ENCODE results near the gene ENTPD2. TPM values are rescaled to one million over a fixed set of nuclear protein-coding genes. Genes with fewer than 3 reads are reported as not detected.

ENTPD2 gene
- total and polyA plus RNA-seq, 2 donors (not counting 3 experiments of a cell fraction or from before 2014, with no cell fraction given) = not detected

GRCh38 chr9:137044037-137044436 lies 9.8 kb downstream of the ENTPD2 start:
- no peak for FAIRE-seq
- TF ChIP-seq POLR2AphosphoS5 (IDR thresholded peaks at IDR 0.05; ENCODE audit: insufficient read depth, low read depth, low read length) = no peak
- TF ChIP-seq JUN (IDR thresholded peaks at IDR 0.05; ENCODE audit: borderline replicate concordance, insufficient read depth, insufficient read length, low read depth) = no peak
- TF ChIP-seq POLR2A (IDR thresholded peaks at IDR 0.05; ENCODE audit: low read depth, low read length) = no peak
- no peak for TF ChIP-seq FOS (IDR thresholded peaks at IDR 0.05; ENCODE audit: borderline replicate concordance, insufficient read depth, low read length)
- no peak for TF ChIP-seq MYC (IDR thresholded peaks at IDR 0.05; ENCODE audit: low read depth, low read length)
- TF ChIP-seq, protein P1, sequence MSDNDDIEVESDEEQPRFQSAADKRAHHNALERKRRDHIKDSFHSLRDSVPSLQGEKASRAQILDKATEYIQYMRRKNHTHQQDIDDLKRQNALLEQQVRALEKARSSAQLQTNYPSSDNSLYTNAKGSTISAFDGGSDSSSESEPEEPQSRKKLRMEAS (IDR thresholded peaks at IDR 0.05; ENCODE audit: insufficient read depth, insufficient read length) = no peak
- TF ChIP-seq, protein P2, sequence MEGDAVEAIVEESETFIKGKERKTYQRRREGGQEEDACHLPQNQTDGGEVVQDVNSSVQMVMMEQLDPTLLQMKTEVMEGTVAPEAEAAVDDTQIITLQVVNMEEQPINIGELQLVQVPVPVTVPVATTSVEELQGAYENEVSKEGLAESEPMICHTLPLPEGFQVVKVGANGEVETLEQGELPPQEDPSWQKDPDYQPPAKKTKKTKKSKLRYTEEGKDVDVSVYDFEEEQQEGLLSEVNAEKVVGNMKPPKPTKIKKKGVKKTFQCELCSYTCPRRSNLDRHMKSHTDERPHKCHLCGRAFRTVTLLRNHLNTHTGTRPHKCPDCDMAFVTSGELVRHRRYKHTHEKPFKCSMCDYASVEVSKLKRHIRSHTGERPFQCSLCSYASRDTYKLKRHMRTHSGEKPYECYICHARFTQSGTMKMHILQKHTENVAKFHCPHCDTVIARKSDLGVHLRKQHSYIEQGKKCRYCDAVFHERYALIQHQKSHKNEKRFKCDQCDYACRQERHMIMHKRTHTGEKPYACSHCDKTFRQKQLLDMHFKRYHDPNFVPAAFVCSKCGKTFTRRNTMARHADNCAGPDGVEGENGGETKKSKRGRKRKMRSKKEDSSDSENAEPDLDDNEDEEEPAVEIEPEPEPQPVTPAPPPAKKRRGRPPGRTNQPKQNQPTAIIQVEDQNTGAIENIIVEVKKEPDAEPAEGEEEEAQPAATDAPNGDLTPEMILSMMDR (IDR thresholded peaks at IDR 0.05; ENCODE audit: extremely low read depth in 1 of 2, insufficient read depth in 1 of 2, low read depth in 1 of 2, low read length in 2 of 2) = no peak
- no peak for TF ChIP-seq GATA2 (IDR thresholded peaks at IDR 0.05; ENCODE audit: insufficient read depth, insufficient read length, low read depth, low read length)
- TF ChIP-seq EZH2 (IDR thresholded peaks at IDR 0.05; ENCODE audit: borderline replicate concordance, low read depth, low read length, severe bottlenecking) = no peak
- H4K20me1 ChIP-seq (replicated peaks; ENCODE audit: control insufficient read depth, extremely low read depth, insufficient read depth, low read length) = no peaks in the 10 kb centered on the region
- DNase-seq (ENCODE audit: low read depth, low spot score) = no peak
- ChIA-PET CTCF (interaction anchor here (1.6 to 5.2 kb wide), 5 partner anchors 8 to 96 kb away, joined by 4 to 58 read pairs (median 8); no protein-coding TSS in a partner anchor), POLR2A (no interaction called here)
- intact Hi-C loops (cut with micrococcal nuclease) (loop anchor here (2.0 kb wide), 1 partner anchor 15 kb away; the partner anchor contains the start of gene ABCA2), dilution Hi-C loops (cut with MboI; ENCODE audit: extremely low pct_ligation_motif_present, low sequenced_read_pairs) (no loop called here)
- no peak overlapping the region for H3K9ac ChIP-seq (replicated peaks; ENCODE audit: extremely low read depth, insufficient read depth, low read length)
- peak overlapping the region in 1 of 3 experiments; percentile 54 for H3K4me3 ChIP-seq (replicated peaks in 1 of 3; ENCODE audit: insufficient read depth in 1 of 3, low read depth in 1 of 3, low read length in 3 of 3)
- H3K79me2 ChIP-seq (ENCODE audit: control insufficient read depth, insufficient read depth, low read length) = peaks cover 33% of the 10 kb centered on the region
- no peak overlapping the region for H3K27ac ChIP-seq (ENCODE audit: insufficient read depth, low read depth, low read length)
- no peaks in the 10 kb centered on the region for H3K9me3 ChIP-seq (replicated peaks; ENCODE audit: control insufficient read depth, insufficient read depth, low read length)
- H3K36me3 ChIP-seq (ENCODE audit: control insufficient read depth in 2 of 2, extremely low read depth in 1 of 2, insufficient read depth in 2 of 2, low read length in 2 of 2) = peaks cover 0 to 13% of the 10 kb centered on the region in 2 experiments
- no peaks in the 10 kb centered on the region for H3K9me1 ChIP-seq (replicated peaks; ENCODE audit: control insufficient read depth, extremely low read depth, insufficient read depth, low read length)
- H3K27me3 ChIP-seq (ENCODE audit: control insufficient read depth in 2 of 2, insufficient read depth in 2 of 2, low read length in 2 of 2) = no peaks in the 10 kb centered on the region
- H3K4me1 ChIP-seq (ENCODE audit: control insufficient read depth, extremely low read depth, insufficient read depth, low read length) = peaks cover 41% of the 10 kb centered on the region
- H2AFZ ChIP-seq (ENCODE audit: low read depth, low read length) = no peak overlapping the region
- no TSS peak for BruUV-seq (replicated peaks)
- peak overlapping the region; percentile 56 for H3K4me2 ChIP-seq (ENCODE audit: insufficient read depth, low read length)
